Endodermal cell (in vitro differentiated cells): ENCODE measurements around the gene CERS6. TPM values are rescaled to one million over a fixed set of nuclear protein-coding genes. Genes with fewer than 3 reads are reported as not detected.
"Not testable (repeated sequence)": the region's sequence is repeated elsewhere in the genome, so short reads cannot be mapped to it uniquely, and the experiment has no call there.

Experiments
- DNase-seq: peaks from one replicate; pipeline ENCODE4 v3.0.0-alpha.2; 2017
- H3K27ac ChIP-seq: 2 replicates; pipeline ENCODE4 v1.5.1; 2013; ENCODE audit warnings: mild to moderate bottlenecking, low read depth, low read length, moderate library complexity
- H3K27me3 ChIP-seq: 2 replicates; pipeline ENCODE4 v1.6.1; 2013; ENCODE audit warnings: mild to moderate bottlenecking, low read length, moderate library complexity; ENCODE audit not compliant: insufficient read depth, control insufficient read depth, poor library complexity, severe bottlenecking
- H3K36me3 ChIP-seq: 2 replicates; pipeline ENCODE4 v1.7.0; 2013; ENCODE audit warnings: mild to moderate bottlenecking, low read length, moderate library complexity; ENCODE audit not compliant: control insufficient read depth, insufficient read depth
- H3K4me1 ChIP-seq: one replicate; pipeline ENCODE4 v1.7.0; 2013; ENCODE audit warnings: low read length; ENCODE audit not compliant: control insufficient read depth, insufficient read depth
- H3K4me3 ChIP-seq: 2 replicates; pipeline ENCODE4 v1.5.1; 2013; ENCODE audit warnings: mild to moderate bottlenecking, low read length, moderate library complexity
- H3K9ac ChIP-seq: 2 replicates; pipeline ENCODE4 v1.6.1; 2013; ENCODE audit warnings: mild to moderate bottlenecking, low read length, moderate library complexity; ENCODE audit not compliant: poor library complexity, severe bottlenecking; ENCODE audit errors: extremely low read depth
- H3K9me3 ChIP-seq: 2 replicates; pipeline ENCODE4 v1.6.1; 2013; ENCODE audit warnings: mild to moderate bottlenecking, low read length, moderate library complexity; ENCODE audit not compliant: control insufficient read depth
- H3K27ac Mint-ChIP-seq: 2 replicates; pipeline ENCODE4 v1.8.0; 2020; ENCODE audit warnings: mixed read lengths
- H3K27me3 Mint-ChIP-seq: 2 replicates; pipeline ENCODE4 v1.8.0; 2021; ENCODE audit warnings: mild to moderate bottlenecking, mixed read lengths; ENCODE audit not compliant: insufficient read depth
- H3K36me3 Mint-ChIP-seq: 2 replicates; pipeline ENCODE4 v1.8.0; 2020; ENCODE audit warnings: low read depth, mixed read lengths
- H3K4me1 Mint-ChIP-seq: 2 replicates; pipeline ENCODE4 v1.8.0; 2020; ENCODE audit warnings: mixed read lengths
- H3K4me3 Mint-ChIP-seq: 2 replicates; pipeline ENCODE4 v1.8.0; 2020; ENCODE audit warnings: mild to moderate bottlenecking, moderate library complexity, mixed read lengths
- H3K9me3 Mint-ChIP-seq: 2 replicates; pipeline ENCODE4 v1.8.0; 2020; ENCODE audit warnings: mild to moderate bottlenecking, mixed read lengths
- WGBS, 2 experiments: methylation state at CpG; one replicate each; pipeline versions ENCODE4 v1.1.5 to v1.1.7; 2013; ENCODE audit warnings: missing lambda C conversion rate in 2 of 2, mixed read lengths in 1 of 2; ENCODE audit not compliant: insufficient coverage in 1 of 2, insufficient read length in 1 of 2; 5-methylcytosine and 5-hydroxymethylcytosine counted together
- total RNA-seq, 2 donors: library from RNA; stranded (reverse); fragmentation: NEBNext Ultra II Directional in 1 of 2; extraction: Animal tissue kit (Norgen Biotek cat#: 25700) in 1 of 2; gene quantifications; 2 replicates in 1 of 2; 3 replicates in 1 of 2; pipeline ENCODE4 v1.2.1, GENCODE V29; 2021
- TF ChIP-seq, protein P1 (sequence below): fragments of 200-600 bp; sonication (generic); conservative IDR thresholded peaks from 2 replicates; pipeline ENCODE4 v1.5.0; 2021; ENCODE audit warnings: antibody characterized with exemption, mild to moderate bottlenecking

Gene CERS6
- total RNA-seq, 2 donors from 2014 or later = 41.3 to 52.0 TPM

DNA sequence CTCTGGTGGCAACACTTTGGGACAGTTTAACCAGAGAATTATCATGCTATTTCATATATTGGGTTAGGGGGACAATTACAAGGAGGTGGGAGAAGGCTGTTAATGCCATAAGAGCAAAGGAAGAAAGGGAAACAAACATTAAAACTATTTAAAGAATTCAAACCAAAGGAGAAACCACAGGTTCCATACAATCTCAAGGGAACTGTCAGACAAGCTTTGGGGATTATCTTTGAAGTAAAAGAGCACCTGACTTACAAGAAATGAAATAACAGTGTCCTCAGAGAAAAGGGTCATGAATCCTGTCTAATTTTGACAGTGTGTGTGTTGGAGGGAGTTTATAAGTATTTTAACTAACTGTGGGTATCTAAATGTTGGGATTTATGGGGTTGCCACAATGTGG is 44.4 kb downstream of the CERS6 start:
- peaks cover 9% of the 10 kb centered on the region for H3K9me3 Mint-ChIP-seq
- TF ChIP-seq, protein P1, sequence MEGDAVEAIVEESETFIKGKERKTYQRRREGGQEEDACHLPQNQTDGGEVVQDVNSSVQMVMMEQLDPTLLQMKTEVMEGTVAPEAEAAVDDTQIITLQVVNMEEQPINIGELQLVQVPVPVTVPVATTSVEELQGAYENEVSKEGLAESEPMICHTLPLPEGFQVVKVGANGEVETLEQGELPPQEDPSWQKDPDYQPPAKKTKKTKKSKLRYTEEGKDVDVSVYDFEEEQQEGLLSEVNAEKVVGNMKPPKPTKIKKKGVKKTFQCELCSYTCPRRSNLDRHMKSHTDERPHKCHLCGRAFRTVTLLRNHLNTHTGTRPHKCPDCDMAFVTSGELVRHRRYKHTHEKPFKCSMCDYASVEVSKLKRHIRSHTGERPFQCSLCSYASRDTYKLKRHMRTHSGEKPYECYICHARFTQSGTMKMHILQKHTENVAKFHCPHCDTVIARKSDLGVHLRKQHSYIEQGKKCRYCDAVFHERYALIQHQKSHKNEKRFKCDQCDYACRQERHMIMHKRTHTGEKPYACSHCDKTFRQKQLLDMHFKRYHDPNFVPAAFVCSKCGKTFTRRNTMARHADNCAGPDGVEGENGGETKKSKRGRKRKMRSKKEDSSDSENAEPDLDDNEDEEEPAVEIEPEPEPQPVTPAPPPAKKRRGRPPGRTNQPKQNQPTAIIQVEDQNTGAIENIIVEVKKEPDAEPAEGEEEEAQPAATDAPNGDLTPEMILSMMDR = no peak

GRCh38 chr2:168501466-168502065 is 45.5 kb downstream of the CERS6 start:
- H3K36me3 Mint-ChIP-seq = peaks cover 15% of the 10 kb centered on the region
- no peaks in the 10 kb centered on the region for H3K27me3 Mint-ChIP-seq
- Histone ChIP-seq H3K4me3 (peak overlapping the region; percentile 49), H3K9ac (no peak overlapping the region), H3K4me1 (peaks cover 18% of the 10 kb centered on the region), H3K36me3 (no peaks in the 10 kb centered on the region), H3K27ac (no peak overlapping the region), H3K9me3 (peaks cover 28% of the 10 kb centered on the region), H3K27me3 (no peaks in the 10 kb centered on the region)
- H3K27ac Mint-ChIP-seq = no peak overlapping the region
- no peak overlapping the region for H3K4me3 Mint-ChIP-seq
- H3K9me3 Mint-ChIP-seq = peaks cover 9% of the 10 kb centered on the region
- 90 to 91% methylated on average over 1 to 4 of the region's 4 CpGs for WGBS, 2 experiments
- peaks cover 31% of the 10 kb centered on the region for H3K4me1 Mint-ChIP-seq
- DNase-seq = no peak
- TF ChIP-seq, protein P1 = no peak

More for the DNA sequence above, 44.4 kb downstream of the CERS6 start:
- peaks cover 28% of the 10 kb centered on the region for H3K9me3 ChIP-seq
- peak overlapping the region; percentile 21 for H3K4me3 ChIP-seq
- peaks cover 9% of the 10 kb centered on the region for H3K36me3 ChIP-seq
- H3K4me1 Mint-ChIP-seq = peaks cover 29% of the 10 kb centered on the region
- no peak overlapping the region for H3K27ac Mint-ChIP-seq
- H3K4me1 ChIP-seq = peaks cover 11% of the 10 kb centered on the region
- H3K27ac ChIP-seq = no peak overlapping the region
- no peak for DNase-seq
- H3K27me3 Mint-ChIP-seq = no peaks in the 10 kb centered on the region
- no peak overlapping the region for H3K9ac ChIP-seq
- no peak overlapping the region for H3K4me3 Mint-ChIP-seq
- no peaks in the 10 kb centered on the region for H3K27me3 ChIP-seq
- peaks cover 19% of the 10 kb centered on the region for H3K36me3 Mint-ChIP-seq

- H3K9me3 ChIP-seq = peaks cover 28% of the 10 kb centered on the region
- H3K9me3 Mint-ChIP-seq, H3K27me3 Mint-ChIP-seq, DNase-seq, H3K4me3 Mint-ChIP-seq, H3K27ac ChIP-seq, H3K27ac Mint-ChIP-seq, H3K27me3 ChIP-seq, H3K9ac ChIP-seq, H3K36me3 ChIP-seq: not testable (repeated sequence)
- peaks cover 18% of the 10 kb centered on the region for H3K4me1 ChIP-seq
- peak overlapping the region; percentile 49 for H3K4me3 ChIP-seq
- 98% methylated on average over 2 of the region's 2 CpGs; no CpG with 5 or more reads in 1 of the 2 experiments for WGBS, 2 experiments
- Mint-ChIP-seq H3K36me3 (peaks cover 15% of the 10 kb centered on the region), H3K4me1 (peaks cover 22% of the 10 kb centered on the region)
Measured at GRCh38 chr2:168502852-168503251, 46.8 kb downstream of the CERS6 start.

DNA sequence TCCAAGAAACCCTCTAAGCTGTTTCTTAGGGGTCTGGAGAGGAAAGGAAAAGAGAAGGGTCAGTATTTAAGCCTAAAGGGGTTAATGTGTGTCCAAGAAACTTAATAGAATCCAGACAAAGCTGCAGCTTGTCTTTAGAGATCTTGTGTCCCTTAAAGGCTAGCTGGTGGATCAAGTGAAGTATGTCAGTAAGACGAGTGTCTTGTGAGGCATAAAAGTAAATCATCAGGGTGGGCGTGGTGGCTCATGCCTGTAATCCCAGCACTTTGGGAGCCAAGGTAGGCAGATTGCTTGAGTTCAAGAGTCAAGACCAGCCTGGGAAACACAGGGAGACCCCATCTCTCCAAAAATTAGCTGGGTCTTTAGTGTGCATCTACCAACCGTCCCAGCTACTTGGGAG is 47.8 kb downstream of the CERS6 start:
- peaks cover 20% of the 10 kb centered on the region for H3K4me1 ChIP-seq
- H3K4me3 ChIP-seq = no peak overlapping the region
- Mint-ChIP-seq H3K36me3 (peaks cover 12% of the 10 kb centered on the region), H3K4me1 (peaks cover 21% of the 10 kb centered on the region), H3K27me3 (no peaks in the 10 kb centered on the region), H3K4me3 (no peak overlapping the region), H3K9me3 (peaks cover 9% of the 10 kb centered on the region), H3K27ac (no peak overlapping the region)
- H3K27ac ChIP-seq = no peak overlapping the region
- 93 to 100% methylated on average over 2 to 3 of the region's 3 CpGs for WGBS, 2 experiments
- DNase-seq = no peak
- no peaks in the 10 kb centered on the region for H3K36me3 ChIP-seq
- no peaks in the 10 kb centered on the region for H3K27me3 ChIP-seq
- TF ChIP-seq, protein P1 = no peak
- H3K9me3 ChIP-seq = peaks cover 28% of the 10 kb centered on the region
- H3K9ac ChIP-seq = no peak overlapping the region
